GM19324 (cell line): ENCODE measurements around the gene MARCHF9.

ENCODE experiments used
- ATAC-seq: cut with Tn5 transposase; IDR thresholded peaks from one replicate; pipeline ENCODE4 v1.9.1; 2021; ENCODE audit warnings: mild to moderate bottlenecking, moderate library complexity; ENCODE audit not compliant: unreplicated experiment, low FRiP score

The MARCHF9 gene

GRCh38 chr12:57751788-57752667, 2.9 kb upstream of the MARCHF9 start, which contains the start of gene CDK4:
Gene CDK4, minus strand, starts transcription at chr12:57752310. Its CDS starts 593 bp downstream, at chr12:57751717.
- ATAC-seq, result peak; percentile 81

GRCh38 chr12:57752668-57753000, 2.3 kb upstream of the MARCHF9 start:
- ATAC-seq, result no peak

- no peak for ATAC-seq
Measured at GRCh38 chr12:57753756-57754337, 1.1 kb upstream of the MARCHF9 start.

GRCh38 chr12:57755194-57755453, 221 bp downstream of the MARCHF9 start:
- ATAC-seq, result no peak

GRCh38 chr12:57755454-57756372, 810 bp downstream of the MARCHF9 start:
- ATAC-seq, result no peak

- no peak for ATAC-seq
Measured at GRCh38 chr12:57756406-57757341, 1.8 kb downstream of the MARCHF9 start.

GRCh38 chr12:57757771-57758170, 2.9 kb downstream of the MARCHF9 start:
- no peak for ATAC-seq

- ATAC-seq, result no peak
Measured at GRCh38 chr12:57758552-57759359, 3.9 kb downstream of the MARCHF9 start.

- ATAC-seq, result no peak
Measured at GRCh38 chr12:57759360-57759980, 4.6 kb downstream of the MARCHF9 start.

- no peak for ATAC-seq
Measured at GRCh38 chr12:57760347-57760982, 5.6 kb downstream of the MARCHF9 start.

- ATAC-seq, result no peak
Measured at GRCh38 chr12:57761391-57761998, 6.6 kb downstream of the MARCHF9 start.

- no peak for ATAC-seq
Measured at GRCh38 chr12:57762463-57762862, 7.6 kb downstream of the MARCHF9 start.

- ATAC-seq, result no peak
Measured at GRCh38 chr12:57763881-57764661, 9.2 kb downstream of the MARCHF9 start.

GRCh38 chr12:57764662-57765002, 9.7 kb downstream of the MARCHF9 start:
- no peak for ATAC-seq

GRCh38 chr12:57765003-57765697, 10.2 kb downstream of the MARCHF9 start:
- peak; percentile 55 for ATAC-seq

GRCh38 chr12:57765698-57766463, 11.0 kb downstream of the MARCHF9 start:
- no peak for ATAC-seq
